ENCODE results near the gene PRDM12. TPM values are rescaled to one million over a fixed set of nuclear protein-coding genes. Genes with fewer than 3 reads are reported as not detected.

Gene PRDM12
- total and polyA plus RNA-seq, 2 experiments from 2014 or later: 0.11 TPM; not detected in 1

- Histone ChIP-seq H3K4me1 (ENCODE audit: insufficient read depth) (peaks cover 15% of the 10 kb centered on the region), H3K4me2 (peak overlapping the region; percentile 96), H3K9me2 (ENCODE audit: insufficient read depth) (no peaks in the 10 kb centered on the region), H3K36me3 (ENCODE audit: insufficient read depth) (peaks cover 39% of the 10 kb centered on the region), H4K20me1 (replicated peaks; ENCODE audit: insufficient read depth) (peaks cover 35% of the 10 kb centered on the region), H3K27me3 (ENCODE audit: insufficient read depth) (no peaks in the 10 kb centered on the region), H3K27ac (ENCODE audit: low read depth) (peak overlapping the region; percentile 51), H3K4me3 (peak overlapping the region; percentile 97), H3F3A (replicated peaks; ENCODE audit: low read depth) (peaks cover 24% of the 10 kb centered on the region; the same call in 1 of the 2 replicates), H2AFZ (no peak overlapping the region; the same call in 1 of the 2 replicates), H3K79me2 (replicated peaks; ENCODE audit: insufficient read depth) (peaks cover 52% of the 10 kb centered on the region)
- Mint-ChIP-seq H3K27ac (peak overlapping the region; percentile 97), H3K36me3 (ENCODE audit: low read depth) (peaks cover 48% of the 10 kb centered on the region), H3K4me3 (peak overlapping the region; percentile 97), H3K4me1 (peaks cover 51% of the 10 kb centered on the region), H3K9me3 (no peaks in the 10 kb centered on the region), H3K27me3 (ENCODE audit: insufficient read depth, low read depth, poor library complexity) (peaks cover 17% of the 10 kb centered on the region)
- ATAC-seq: no peak
- DNase-seq (ENCODE audit: low spot score): no peak
- TF ChIP-seq, protein P1, sequence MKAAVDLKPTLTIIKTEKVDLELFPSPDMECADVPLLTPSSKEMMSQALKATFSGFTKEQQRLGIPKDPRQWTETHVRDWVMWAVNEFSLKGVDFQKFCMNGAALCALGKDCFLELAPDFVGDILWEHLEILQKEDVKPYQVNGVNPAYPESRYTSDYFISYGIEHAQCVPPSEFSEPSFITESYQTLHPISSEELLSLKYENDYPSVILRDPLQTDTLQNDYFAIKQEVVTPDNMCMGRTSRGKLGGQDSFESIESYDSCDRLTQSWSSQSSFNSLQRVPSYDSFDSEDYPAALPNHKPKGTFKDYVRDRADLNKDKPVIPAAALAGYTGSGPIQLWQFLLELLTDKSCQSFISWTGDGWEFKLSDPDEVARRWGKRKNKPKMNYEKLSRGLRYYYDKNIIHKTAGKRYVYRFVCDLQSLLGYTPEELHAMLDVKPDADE (IDR thresholded peaks at IDR 0.05): no peak
- TF ChIP-seq ZNF331 (CRISPR knock-in tag; IDR thresholded peaks at IDR 0.05; ENCODE audit: low read depth): no peak
- no peak for TF ChIP-seq ZNF114 (CRISPR knock-in tag; IDR thresholded peaks at IDR 0.05)
- no peak for TF ChIP-seq JUNB (IDR thresholded peaks at IDR 0.05; ENCODE audit: unreplicated experiment)
These were observed 29.8 kb downstream of the PRDM12 start for GRCh38 chr9:130694205-130694604.

- Mint-ChIP-seq H3K4me1 (peaks cover 40% of the 10 kb centered on the region), H3K27ac (no peak overlapping the region), H3K4me3 (peak overlapping the region; percentile 97; the same call in 1 of the 3 replicates), H3K27me3 (ENCODE audit: insufficient read depth, low read depth, poor library complexity) (peaks cover 17% of the 10 kb centered on the region), H3K36me3 (ENCODE audit: low read depth) (peaks cover 61% of the 10 kb centered on the region), H3K9me3 (no peaks in the 10 kb centered on the region)
- Histone ChIP-seq H3F3A (replicated peaks; ENCODE audit: low read depth) (peaks cover 32% of the 10 kb centered on the region; the same call in 1 of the 2 replicates), H4K20me1 (replicated peaks; ENCODE audit: insufficient read depth) (peaks cover 39% of the 10 kb centered on the region), H3K4me1 (ENCODE audit: insufficient read depth) (peaks cover 15% of the 10 kb centered on the region), H3K27me3 (ENCODE audit: insufficient read depth) (no peaks in the 10 kb centered on the region), H3K4me3 (no peak overlapping the region), H3K27ac (ENCODE audit: low read depth) (0 out of 2 replicates have a peak overlapping the region, but pooled peaks have one; percentile 26), H3K36me3 (ENCODE audit: insufficient read depth) (peaks cover 48% of the 10 kb centered on the region), H2AFZ (no peak overlapping the region), H3K79me2 (replicated peaks; ENCODE audit: insufficient read depth) (peaks cover 55% of the 10 kb centered on the region), H3K4me2 (no peak overlapping the region), H3K9me2 (ENCODE audit: insufficient read depth) (no peaks in the 10 kb centered on the region)
- ATAC-seq (no peak), DNase-seq (ENCODE audit: low spot score) (no peak)
- no peak for TF ChIP-seq NANOG (IDR thresholded peaks at IDR 0.05; ENCODE audit: borderline replicate concordance)
- no peak for TF ChIP-seq POLR2AphosphoS5 (IDR thresholded peaks at IDR 0.05; ENCODE audit: low read depth)
- no peak for TF ChIP-seq ZNF114 (CRISPR knock-in tag; IDR thresholded peaks at IDR 0.05)
- no peak for TF ChIP-seq JUNB (IDR thresholded peaks at IDR 0.05; ENCODE audit: unreplicated experiment)
- TF ChIP-seq, protein P1 (IDR thresholded peaks at IDR 0.05): no peak
- TF ChIP-seq EZH2 (IDR thresholded peaks at IDR 0.05; ENCODE audit: low read depth, unreplicated experiment): no peak
- TF ChIP-seq CTCF (conservative IDR thresholded peaks at IDR 0.05; ENCODE audit: low read depth in 2 of 2): no peak
- TF ChIP-seq REST (IDR thresholded peaks at IDR 0.05; ENCODE audit: unreplicated experiment): no peak
- no peak for TF ChIP-seq CREB1 (CRISPR knock-in tag; IDR thresholded peaks at IDR 0.05; ENCODE audit: low read depth)
- no peak for TF ChIP-seq ZNF331 (CRISPR knock-in tag; IDR thresholded peaks at IDR 0.05; ENCODE audit: low read depth)
- TF ChIP-seq EZH2phosphoT487 (IDR thresholded peaks at IDR 0.05; ENCODE audit: unreplicated experiment): no peak
- TF ChIP-seq STAT1 (IDR thresholded peaks at IDR 0.05; ENCODE audit: unreplicated experiment): no peak
These were observed 31.8 kb downstream of the PRDM12 start for GRCh38 chr9:130696139-130696650.

Measured in GM23338 (cell line).